GM23248 (cell line): ENCODE measurements around the gene SORL1-AS1.

Experiments used
- DNase-seq: peaks from one replicate; pipeline ENCODE4 v3.0.0-alpha.2; 2015
- H2AFZ ChIP-seq: fragments of 200-600 bp; sonication (generic); 2 replicates; pipeline ENCODE4 v1.6.1; 2016; ENCODE audit warnings: antibody characterized with exemption
- H3F3A ChIP-seq: fragments of 200-600 bp; sonication (generic); 2 replicates; pipeline ENCODE4 v1.6.1; 2016; ENCODE audit warnings: mild to moderate bottlenecking, antibody characterized with exemption, mixed run types; ENCODE audit not compliant: insufficient read depth
- H3K27ac ChIP-seq: fragments of 200-600 bp; sonication (generic); 2 replicates; pipeline ENCODE4 v1.5.1; 2016; ENCODE audit warnings: mild to moderate bottlenecking
- H3K27me3 ChIP-seq: fragments of 200-600 bp; sonication (generic); replicated peaks from 2 replicates; pipeline ENCODE4 v1.6.1; 2016; ENCODE audit warnings: mild to moderate bottlenecking; ENCODE audit not compliant: insufficient read depth
- H3K36me3 ChIP-seq: fragments of 200-600 bp; sonication (generic); 2 replicates; pipeline ENCODE4 v1.6.1; 2016; ENCODE audit warnings: low read depth, mild to moderate bottlenecking
- H3K4me1 ChIP-seq: fragments of 200-600 bp; sonication (generic); 2 replicates; pipeline ENCODE4 v1.6.1; 2016; ENCODE audit warnings: mild to moderate bottlenecking; ENCODE audit not compliant: insufficient read depth
- H3K4me2 ChIP-seq: fragments of 200-600 bp; sonication (generic); one replicate; pipeline ENCODE4 v1.6.1; 2016; ENCODE audit warnings: mild to moderate bottlenecking; ENCODE audit not compliant: unreplicated experiment
- H3K4me3 ChIP-seq: fragments of 200-600 bp; sonication (generic); 2 replicates; pipeline ENCODE4 v1.5.1; 2016; ENCODE audit warnings: mild to moderate bottlenecking
- H3K79me2 ChIP-seq: fragments of 200-600 bp; sonication (generic); 2 replicates; pipeline ENCODE4 v1.6.1; 2016; ENCODE audit warnings: mild to moderate bottlenecking; ENCODE audit not compliant: insufficient read depth
- H3K9ac ChIP-seq: fragments of 200-600 bp; sonication (generic); 2 replicates; pipeline ENCODE4 v1.6.1; 2016; ENCODE audit warnings: mild to moderate bottlenecking
- H3K9me2 ChIP-seq: fragments of 200-600 bp; sonication (generic); 2 replicates; pipeline ENCODE4 v1.6.1; 2016; ENCODE audit warnings: mixed run types, mild to moderate bottlenecking, moderate library complexity; ENCODE audit not compliant: insufficient read depth
- H3K9me3 ChIP-seq: fragments of 200-600 bp; sonication (generic); one replicate; pipeline ENCODE4 v1.6.1; 2017; ENCODE audit warnings: low read depth
- H4K20me1 ChIP-seq: fragments of 200-600 bp; sonication (generic); 2 replicates; pipeline ENCODE4 v1.6.0; 2016; ENCODE audit not compliant: insufficient read depth
- EZH2 ChIP-seq: fragments of 200-600 bp; sonication (generic); IDR thresholded peaks from 2 replicates; pipeline ENCODE4 v1.6.1; 2018; ENCODE audit warnings: antibody characterized with exemption, mild to moderate bottlenecking; ENCODE audit not compliant: insufficient read depth, poor library complexity, severe bottlenecking
- EZH2phosphoT487 ChIP-seq: fragments of 200-600 bp; sonication (generic); IDR thresholded peaks from 2 replicates; pipeline ENCODE4 v1.6.1; 2018; ENCODE audit warnings: antibody characterized with exemption, moderate library complexity, mild to moderate bottlenecking, low read depth; ENCODE audit not compliant: insufficient read depth
- WGBS, 2 experiments: methylation state at CpG; one replicate each; pipeline ENCODE4 v1.1.6; 2015 to 2017; ENCODE audit warnings: low lambda C conversion rate in 2 of 2, low coverage in 1 of 2; ENCODE audit errors: missing lambda C conversion rate in 2 of 2; 5-methylcytosine and 5-hydroxymethylcytosine counted together
- in situ Hi-C: fragments of 300-500 bp; cut with MboI; formaldehyde crosslinking; loops from 2 replicates; pipeline ENCODE4 v1.15.0; 2020

SORL1-AS1 gene

GRCh38 chr11:121427400-121427744, 25.4 kb downstream of the SORL1-AS1 start:
- DNase-seq = no peak
- Histone ChIP-seq H4K20me1 (no peaks in the 10 kb centered on the region), H3F3A (no peaks in the 10 kb centered on the region), H3K4me1 (no peaks in the 10 kb centered on the region), H3K9me3 (no peaks in the 10 kb centered on the region), H3K9ac (no peak overlapping the region), H3K4me2 (peak overlapping the region; percentile 49), H3K36me3 (no peaks in the 10 kb centered on the region), H3K27me3 (peaks cover 44% of the 10 kb centered on the region), H3K79me2 (no peaks in the 10 kb centered on the region), H3K9me2 (no peaks in the 10 kb centered on the region), H3K4me3 (peak overlapping the region; percentile 28), H3K27ac (no peak overlapping the region), H2AFZ (no peak overlapping the region)
- no peak for TF ChIP-seq EZH2
- no peak for TF ChIP-seq EZH2phosphoT487
- in situ Hi-C loops = no loop called here
- WGBS, 2 experiments = 15 to 18% methylated on average over 7 to 8 of the region's 8 CpGs

DNA sequence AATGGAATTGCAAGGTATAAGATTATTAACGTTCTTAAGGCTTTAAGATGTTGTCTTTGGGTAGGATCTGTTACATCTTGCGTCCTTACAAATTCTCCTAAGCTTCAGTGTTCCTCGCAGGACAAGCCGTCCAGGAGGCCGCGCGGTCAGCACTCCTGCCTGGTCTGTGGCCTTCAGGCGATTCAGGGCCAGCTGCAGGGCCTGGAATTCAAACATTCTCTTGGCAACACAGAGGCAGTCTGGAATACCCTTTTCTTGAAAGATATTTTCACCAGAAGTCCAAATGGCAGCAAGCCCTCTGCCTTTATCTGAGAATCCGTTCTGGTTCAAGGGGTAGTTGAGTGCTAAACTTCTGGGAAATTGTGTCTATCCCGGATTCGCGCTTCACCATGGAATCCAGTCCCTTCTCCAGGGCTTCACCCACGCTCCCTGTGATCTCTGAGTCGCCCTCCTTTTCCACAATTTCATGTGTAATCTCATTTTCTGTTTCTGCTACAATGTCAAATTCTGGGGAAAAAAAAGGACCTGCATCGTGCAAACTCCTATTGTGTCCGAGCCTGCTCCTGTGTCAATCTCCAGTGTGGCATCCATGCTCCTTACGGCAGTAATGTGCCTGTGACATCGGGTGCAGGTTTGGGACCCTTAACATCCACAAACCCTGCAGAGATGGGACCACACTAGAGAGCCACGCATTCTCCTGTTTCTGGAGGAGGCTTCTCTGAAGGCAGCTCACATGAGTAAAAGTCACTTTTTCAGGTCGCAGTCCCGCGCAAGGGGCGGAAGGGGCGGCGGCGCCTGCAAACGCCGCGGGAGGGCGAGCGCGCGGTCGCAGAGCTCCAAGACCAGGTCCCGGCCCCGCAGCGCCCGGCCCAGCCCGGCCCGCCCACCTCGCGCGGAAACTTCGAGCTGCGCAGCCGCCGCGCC, 26.0 kb downstream of the SORL1-AS1 start:
- no peak for TF ChIP-seq EZH2phosphoT487
- TF ChIP-seq EZH2 = no peak
- WGBS, 2 experiments = 34 to 44% methylated on average over 28 to 36 of the region's 48 CpGs
- Histone ChIP-seq H2AFZ (peak overlapping the region; percentile 70), H3K9me2 (no peaks in the 10 kb centered on the region), H3K27me3 (peaks cover 46% of the 10 kb centered on the region), H3K79me2 (no peaks in the 10 kb centered on the region), H3K9me3 (no peaks in the 10 kb centered on the region), H3K36me3 (no peaks in the 10 kb centered on the region), H3K9ac (no peak overlapping the region), H3K4me2 (peak overlapping the region; percentile 49), H3F3A (no peaks in the 10 kb centered on the region), H3K4me1 (no peaks in the 10 kb centered on the region), H4K20me1 (no peaks in the 10 kb centered on the region), H3K4me3 (peak overlapping the region; percentile 28), H3K27ac (no peak overlapping the region)
- in situ Hi-C loops = no loop called here
- DNase-seq = peak; percentile 45

GRCh38 chr11:121425828-121426227, 26.9 kb downstream of the SORL1-AS1 start:
- Histone ChIP-seq H3K79me2 (no peaks in the 10 kb centered on the region), H3K27ac (no peak overlapping the region), H2AFZ (no peak overlapping the region), H3F3A (no peaks in the 10 kb centered on the region), H3K9ac (no peak overlapping the region), H4K20me1 (no peaks in the 10 kb centered on the region), H3K4me3 (no peak overlapping the region), H3K4me1 (no peaks in the 10 kb centered on the region), H3K36me3 (no peaks in the 10 kb centered on the region), H3K27me3 (peaks cover 55% of the 10 kb centered on the region), H3K9me3 (no peaks in the 10 kb centered on the region), H3K9me2 (no peaks in the 10 kb centered on the region), H3K4me2 (no peak overlapping the region)
- TF ChIP-seq EZH2phosphoT487 (no peak), EZH2 (no peak)
- 82 to 88% methylated on average over 5 of the region's 5 CpGs for WGBS, 2 experiments
- no peak for DNase-seq
- in situ Hi-C loops = no loop called here

- H3K4me2 ChIP-seq = no peak overlapping the region
- in situ Hi-C loops = no loop called here
- no peaks in the 10 kb centered on the region for H4K20me1 ChIP-seq
- H3K79me2 ChIP-seq = no peaks in the 10 kb centered on the region
- H3K9ac ChIP-seq = no peak overlapping the region
- H3F3A ChIP-seq = no peaks in the 10 kb centered on the region
- no peak for DNase-seq
- H2AFZ ChIP-seq = no peak overlapping the region
- no peaks in the 10 kb centered on the region for H3K36me3 ChIP-seq
- H3K27ac ChIP-seq = no peak overlapping the region
- H3K4me3 ChIP-seq = no peak overlapping the region
- H3K9me2 ChIP-seq = no peaks in the 10 kb centered on the region
- peaks cover 42% of the 10 kb centered on the region for H3K27me3 ChIP-seq
- WGBS, 2 experiments = 65 to 78% methylated on average over 4 of the region's 4 CpGs
- H3K4me1 ChIP-seq = no peaks in the 10 kb centered on the region
- TF ChIP-seq EZH2 (no peak), EZH2phosphoT487 (no peak)
- H3K9me3 ChIP-seq = no peaks in the 10 kb centered on the region
Measured at GRCh38 chr11:121422675-121423074, 30.1 kb downstream of the SORL1-AS1 start.
